Measurements from ENCODE around the gene CCDC127.

GRCh38 chr5:192691-192969, 25.3 kb downstream of the CCDC127 start:
- TF ChIP-seq CTCF (IDR thresholded peaks at IDR 0.05) (no peak), POLR2A (IDR thresholded peaks at IDR 0.05) (no peak)
